Ammon's horn (tissue), 1 donor: ENCODE results near the gene FBN1.

Source experiments
- DNase-seq: peaks from one replicate; pipeline ENCODE4 v3.0.0-alpha.2; 2016; ENCODE audit warnings: low spot score

FBN1 gene

GRCh38 chr15:48645558-48646330 lies at the start of gene FBN1:
TSS of gene FBN1 (minus strand) at chr15:48645709. CDS start at chr15:48644769, 940 bp downstream.
- peak; percentile 78 for DNase-seq

GRCh38 chr15:48693484-48693883 lies 48.0 kb upstream of the FBN1 start:
- DNase-seq = no peak

GRCh38 chr15:48688493-48688892 lies 43.0 kb upstream of the FBN1 start:
- no peak for DNase-seq

- no peak for DNase-seq
These were observed 38.7 kb upstream of the FBN1 start for GRCh38 chr15:48683991-48684765.

GRCh38 chr15:48682942-48683651 lies 37.6 kb upstream of the FBN1 start:
- no peak for DNase-seq

GRCh38 chr15:48681353-48681752 lies 35.8 kb upstream of the FBN1 start:
- DNase-seq = no peak

- DNase-seq = no peak
These were observed 35.3 kb upstream of the FBN1 start for GRCh38 chr15:48680841-48681240.

- no peak for DNase-seq
These were observed 34.4 kb upstream of the FBN1 start for GRCh38 chr15:48679952-48680351.

- no peak for DNase-seq
These were observed 33.3 kb upstream of the FBN1 start for GRCh38 chr15:48678851-48679250.

- no peak for DNase-seq
These were observed 32.3 kb upstream of the FBN1 start for GRCh38 chr15:48677821-48678220.

GRCh38 chr15:48675436-48675835 lies 29.9 kb upstream of the FBN1 start:
- no peak for DNase-seq

GRCh38 chr15:48674876-48675275 lies 29.4 kb upstream of the FBN1 start:
- no peak for DNase-seq

- no peak for DNase-seq
These were observed 26.7 kb upstream of the FBN1 start for GRCh38 chr15:48672206-48672605.

- DNase-seq = no peak
These were observed 25.9 kb upstream of the FBN1 start for GRCh38 chr15:48671103-48672022.

GRCh38 chr15:48667701-48668100 lies 22.2 kb upstream of the FBN1 start:
- DNase-seq = no peak

GRCh38 chr15:48664436-48664835 lies 18.9 kb upstream of the FBN1 start:
- no peak for DNase-seq

GRCh38 chr15:48657950-48658591 lies 12.6 kb upstream of the FBN1 start:
- DNase-seq = peak; percentile 30

GRCh38 chr15:48654801-48655200 lies 9.3 kb upstream of the FBN1 start:
- no peak for DNase-seq

GRCh38 chr15:48653913-48654670 lies 8.6 kb upstream of the FBN1 start:
- no peak for DNase-seq

- DNase-seq = no peak
These were observed 7.7 kb upstream of the FBN1 start for GRCh38 chr15:48653216-48653615.
